Measurements from ENCODE around the gene RNPS1. TPM values are rescaled to one million over a fixed set of nuclear protein-coding genes. Genes with fewer than 3 reads are reported as not detected.

RNPS1 gene
- total and polyA plus RNA-seq, 4 experiments from 2014 or later, result 151 to 267 (median 208) TPM

GRCh38 chr16:2252806-2253148 is 15.1 kb downstream of the RNPS1 start:
- no peaks in the 10 kb centered on the region for H3K27me3 Mint-ChIP-seq
- Histone ChIP-seq H3K27ac (ENCODE audit: low read depth, low read length) (no peak overlapping the region), H3K27me3 (ENCODE audit: insufficient read depth, low read length) (no peaks in the 10 kb centered on the region), H3K36me3 (ENCODE audit: insufficient read depth, low read length) (peaks cover 34% of the 10 kb centered on the region), H3K4me3 (ENCODE audit: low read length in 2 of 2) (no peak overlapping the region), H3K9me3 (ENCODE audit: control insufficient read depth in 1 of 2, low read length in 2 of 2) (no peaks in the 10 kb centered on the region), H3K4me1 (ENCODE audit: insufficient read depth, low read length) (peaks cover 10% of the 10 kb centered on the region)
- peaks cover 0 to 4% (median 0%) of the 10 kb centered on the region in 8 donors for H3K9me3 Mint-ChIP-seq
- ChIA-PET POLR2A (ENCODE audit: partially characterized antibody) (interaction anchor here (0.9 to 4.4 kb wide), 10 partner anchors 13 to 260 kb away, joined by 3 to 29 read pairs (median 18); partner anchors contain the start of genes CASKIN1, DNASE1L2, E4F1 and MLST8), CTCF (ENCODE audit: partially characterized antibody) (interaction anchor here (0.6 to 3.3 kb wide), 5 partner anchors 9 to 251 kb away, joined by 4 to 42 read pairs (median 4); partner anchors contain the start of gene E4F1)
- peaks cover 28 to 49% of the 10 kb centered on the region in 2 donors for H3K36me3 Mint-ChIP-seq
- H3K4me3 Mint-ChIP-seq, result peak overlapping the region in 5 of 8 donors; percentile 4 to 68 (median 33)
- H3K27ac Mint-ChIP-seq, result peak overlapping the region in 6 of 7 donors; percentile 54 to 90 (median 73)
- no peak for DNase-seq
- intact Hi-C loops (cut with micrococcal nuclease), result no loop called here
- H3K4me1 Mint-ChIP-seq, result peaks cover 1 to 12% (median 5%) of the 10 kb centered on the region in 4 donors

GRCh38 chr16:2251296-2252111 is 16.4 kb downstream of the RNPS1 start, which contains the start of gene ECI1:
TSS of gene ECI1 (minus strand) at chr16:2251587. CDS start at chr16:2251566, 21 bp downstream.
- Mint-ChIP-seq H3K27ac (peak within 1 kb of the TSS; percentile 88 to 96 (median 91)), H3K27me3 (no peaks in the 10 kb centered on the region), H3K9me3 (peaks cover 0 to 4% (median 0%) of the 10 kb centered on the region in 8 donors), H3K4me1 (peaks cover 1 to 12% (median 5%) of the 10 kb centered on the region in 4 donors), H3K4me3 (peak within 1 kb of the TSS; percentile 87 to 93 (median 90)), H3K36me3 (peaks cover 18 to 36% of the 10 kb centered on the region in 2 donors)
- ChIA-PET CTCF (ENCODE audit: partially characterized antibody) (interaction anchor here (0.7 to 3.3 kb wide), 12 partner anchors 8 to 229 kb away, joined by 3 to 42 read pairs (median 4); partner anchors contain the start of gene E4F1), POLR2A (ENCODE audit: partially characterized antibody) (interaction anchor here (0.8 to 4.4 kb wide), 24 partner anchors 11 to 501 kb away, joined by 3 to 29 read pairs (median 4); partner anchors contain the start of genes ATP6V0C, CASKIN1, DNASE1L2 and E4F1)
- Histone ChIP-seq H3K4me3 (ENCODE audit: low read length in 2 of 2) (peak within 1 kb of the TSS in 1 of 2 donors; percentile 66), H3K9me3 (ENCODE audit: control insufficient read depth in 1 of 2, low read length in 2 of 2) (no peaks in the 10 kb centered on the region), H3K36me3 (ENCODE audit: insufficient read depth, low read length) (peaks cover 24% of the 10 kb centered on the region), H3K4me1 (ENCODE audit: insufficient read depth, low read length) (peaks cover 10% of the 10 kb centered on the region), H3K27me3 (ENCODE audit: insufficient read depth, low read length) (no peaks in the 10 kb centered on the region), H3K27ac (ENCODE audit: low read depth, low read length) (peak within 1 kb of the TSS; percentile 61)
- intact Hi-C loops (cut with micrococcal nuclease), result loop anchor here (1.0 to 2.0 kb wide), 6 partner anchors 17 to 228 kb away; partner anchors contain the start of genes E4F1, PGP, RNPS1 and TRAF7
- DNase-seq, result peak; percentile 65 to 81 (median 72)

- ChIA-PET POLR2A (ENCODE audit: partially characterized antibody) (interaction anchor here (0.9 to 4.4 kb wide), 17 partner anchors 12 to 287 kb away, joined by 3 to 29 read pairs (median 7); partner anchors contain the start of genes ATP6V0C, CASKIN1, E4F1 and MLST8), CTCF (ENCODE audit: partially characterized antibody) (interaction anchor here (0.9 to 3.3 kb wide), 6 partner anchors 9 to 110 kb away, joined by 4 to 42 read pairs (median 4); no protein-coding TSS in a partner anchor)
- Mint-ChIP-seq H3K27ac (peak overlapping the region; percentile 88 to 96 (median 90)), H3K27me3 (no peaks in the 10 kb centered on the region), H3K9me3 (peaks cover 0 to 4% (median 0%) of the 10 kb centered on the region in 8 donors), H3K4me3 (peak overlapping the region; percentile 87 to 93 (median 90)), H3K36me3 (peaks cover 17 to 32% of the 10 kb centered on the region in 2 donors), H3K4me1 (peaks cover 1 to 12% (median 5%) of the 10 kb centered on the region in 4 donors)
- peak overlapping the region in 1 of 2 donors; percentile 66 for H3K4me3 ChIP-seq (ENCODE audit: low read length in 2 of 2)
- no peaks in the 10 kb centered on the region for H3K27me3 ChIP-seq (ENCODE audit: insufficient read depth, low read length)
- H3K9me3 ChIP-seq (ENCODE audit: control insufficient read depth in 1 of 2, low read length in 2 of 2), result no peaks in the 10 kb centered on the region
- H3K27ac ChIP-seq (ENCODE audit: low read depth, low read length), result peak overlapping the region; percentile 61
- intact Hi-C loops (cut with micrococcal nuclease), result loop anchor here (1.0 to 2.0 kb wide), 6 partner anchors 18 to 227 kb away; partner anchors contain the start of genes E4F1, PGP, RNPS1 and TRAF7
- H3K36me3 ChIP-seq (ENCODE audit: insufficient read depth, low read length), result peaks cover 24% of the 10 kb centered on the region
- H3K4me1 ChIP-seq (ENCODE audit: insufficient read depth, low read length), result peaks cover 10% of the 10 kb centered on the region
- peak in 3 of 5 donors; percentile 40 to 62 (median 42) for DNase-seq
Measured at GRCh38 chr16:2250652-2251295, 17.2 kb downstream of the RNPS1 start.

GRCh38 chr16:2246301-2246885 is 21.5 kb downstream of the RNPS1 start:
- Mint-ChIP-seq H3K4me1 (peaks cover 1 to 8% (median 6%) of the 10 kb centered on the region in 4 donors), H3K4me3 (no peak overlapping the region), H3K9me3 (peaks cover 0 to 2% (median 0%) of the 10 kb centered on the region in 8 donors), H3K27ac (peak overlapping the region in 1 of 7 donors; percentile 38), H3K36me3 (peaks cover 5 to 20% of the 10 kb centered on the region in 2 donors), H3K27me3 (no peaks in the 10 kb centered on the region)
- Histone ChIP-seq H3K9me3 (ENCODE audit: control insufficient read depth in 1 of 2, low read length in 2 of 2) (no peaks in the 10 kb centered on the region), H3K27ac (ENCODE audit: low read depth, low read length) (no peak overlapping the region), H3K4me1 (ENCODE audit: insufficient read depth, low read length) (peaks cover 10% of the 10 kb centered on the region), H3K27me3 (ENCODE audit: insufficient read depth, low read length) (no peaks in the 10 kb centered on the region), H3K36me3 (ENCODE audit: insufficient read depth, low read length) (peaks cover 21% of the 10 kb centered on the region), H3K4me3 (ENCODE audit: low read length in 2 of 2) (no peak overlapping the region)
- intact Hi-C loops (cut with micrococcal nuclease), result no loop called here
- DNase-seq, result no peak
- ChIA-PET POLR2A (ENCODE audit: partially characterized antibody) (no interaction called here), CTCF (ENCODE audit: partially characterized antibody) (interaction anchor here (0.9 to 1.0 kb wide), 2 partner anchors 52 to 224 kb away, joined by 3 to 4 read pairs; no protein-coding TSS in a partner anchor)

GRCh38 chr16:2244926-2245795 is 22.8 kb downstream of the RNPS1 start:
- Histone ChIP-seq H3K27ac (ENCODE audit: low read depth, low read length) (no peak overlapping the region), H3K36me3 (ENCODE audit: insufficient read depth, low read length) (peaks cover 21% of the 10 kb centered on the region), H3K4me1 (ENCODE audit: insufficient read depth, low read length) (peaks cover 3% of the 10 kb centered on the region), H3K4me3 (ENCODE audit: low read length in 2 of 2) (no peak overlapping the region), H3K9me3 (ENCODE audit: control insufficient read depth in 1 of 2, low read length in 2 of 2) (no peaks in the 10 kb centered on the region), H3K27me3 (ENCODE audit: insufficient read depth, low read length) (no peaks in the 10 kb centered on the region)
- Mint-ChIP-seq H3K27ac (no peak overlapping the region), H3K4me3 (no peak overlapping the region), H3K4me1 (peaks cover 0 to 2% (median 0%) of the 10 kb centered on the region in 4 donors), H3K36me3 (peaks cover 5 to 16% of the 10 kb centered on the region in 2 donors), H3K27me3 (no peaks in the 10 kb centered on the region), H3K9me3 (no peaks in the 10 kb centered on the region)
- intact Hi-C loops (cut with micrococcal nuclease), result no loop called here
- POLR2A ChIA-PET (ENCODE audit: partially characterized antibody), result no interaction called here
- CTCF ChIA-PET (ENCODE audit: partially characterized antibody), result no interaction called here
- DNase-seq, result no peak

GRCh38 chr16:2244301-2244700 is 23.6 kb downstream of the RNPS1 start:
- intact Hi-C loops (cut with micrococcal nuclease), result no loop called here
- H3K27me3 Mint-ChIP-seq, result no peaks in the 10 kb centered on the region
- H3K36me3 Mint-ChIP-seq, result peaks cover 5 to 18% of the 10 kb centered on the region in 2 donors
- H3K27me3 ChIP-seq (ENCODE audit: insufficient read depth, low read length), result no peaks in the 10 kb centered on the region
- H3K4me1 Mint-ChIP-seq, result peaks cover 0 to 2% (median 0%) of the 10 kb centered on the region in 4 donors
- no peaks in the 10 kb centered on the region for H3K9me3 ChIP-seq (ENCODE audit: control insufficient read depth in 1 of 2, low read length in 2 of 2)
- peaks cover 21% of the 10 kb centered on the region for H3K36me3 ChIP-seq (ENCODE audit: insufficient read depth, low read length)
- H3K9me3 Mint-ChIP-seq, result no peaks in the 10 kb centered on the region
- H3K27ac Mint-ChIP-seq, result no peak overlapping the region
- H3K4me3 ChIP-seq (ENCODE audit: low read length in 2 of 2), result no peak overlapping the region
- H3K4me1 ChIP-seq (ENCODE audit: insufficient read depth, low read length), result no peaks in the 10 kb centered on the region
- no peak overlapping the region for H3K27ac ChIP-seq (ENCODE audit: low read depth, low read length)
- DNase-seq, result no peak
- no peak overlapping the region for H3K4me3 Mint-ChIP-seq
- ChIA-PET POLR2A (ENCODE audit: partially characterized antibody) (no interaction called here), CTCF (ENCODE audit: partially characterized antibody) (no interaction called here)

Data from CD4-positive, alpha-beta memory T cell (primary cell).